Measurements from ENCODE around the gene SCTR.
"Not testable (repeated sequence)": the region's sequence is repeated elsewhere in the genome, so short reads cannot be mapped to it uniquely, and the experiment has no call there.

SCTR gene

GRCh38 chr2:119405151-119405550 is 119.1 kb downstream of the SCTR start:
- Histone ChIP-seq H3K36me3 (ENCODE audit: control insufficient read depth, insufficient read depth, low read length) (no peaks in the 10 kb centered on the region), H3K4me3 (ENCODE audit: low read depth, low read length) (no peak overlapping the region), H3K4me1 (ENCODE audit: control insufficient read depth, insufficient read depth, low read length) (peaks cover 2% of the 10 kb centered on the region), H3K27me3 (ENCODE audit: control insufficient read depth, insufficient read depth, low read length) (no peaks in the 10 kb centered on the region), H3K9ac (ENCODE audit: low read depth, low read length) (no peak overlapping the region), H3K9me3 (ENCODE audit: control insufficient read depth, insufficient read depth, low read length) (no peaks in the 10 kb centered on the region)

GRCh38 chr2:119403618-119404017 is 120.7 kb downstream of the SCTR start:
- not testable (repeated sequence) for H3K27me3 ChIP-seq (ENCODE audit: control insufficient read depth, insufficient read depth, low read length); H3K36me3 ChIP-seq (ENCODE audit: control insufficient read depth, insufficient read depth, low read length); H3K9ac ChIP-seq (ENCODE audit: low read depth, low read length); H3K4me3 ChIP-seq (ENCODE audit: low read depth, low read length); H3K4me1 ChIP-seq (ENCODE audit: control insufficient read depth, insufficient read depth, low read length); H3K9me3 ChIP-seq (ENCODE audit: control insufficient read depth, insufficient read depth, low read length)

GRCh38 chr2:119402645-119403560 is 121.4 kb downstream of the SCTR start:
- H3K9ac ChIP-seq (ENCODE audit: low read depth, low read length), result no peak overlapping the region
- no peaks in the 10 kb centered on the region for H3K9me3 ChIP-seq (ENCODE audit: control insufficient read depth, insufficient read depth, low read length)
- H3K27me3 ChIP-seq (ENCODE audit: control insufficient read depth, insufficient read depth, low read length), result no peaks in the 10 kb centered on the region
- peaks cover 3% of the 10 kb centered on the region for H3K4me1 ChIP-seq (ENCODE audit: control insufficient read depth, insufficient read depth, low read length)
- no peaks in the 10 kb centered on the region for H3K36me3 ChIP-seq (ENCODE audit: control insufficient read depth, insufficient read depth, low read length)
- H3K4me3 ChIP-seq (ENCODE audit: low read depth, low read length), result no peak overlapping the region

DNA sequence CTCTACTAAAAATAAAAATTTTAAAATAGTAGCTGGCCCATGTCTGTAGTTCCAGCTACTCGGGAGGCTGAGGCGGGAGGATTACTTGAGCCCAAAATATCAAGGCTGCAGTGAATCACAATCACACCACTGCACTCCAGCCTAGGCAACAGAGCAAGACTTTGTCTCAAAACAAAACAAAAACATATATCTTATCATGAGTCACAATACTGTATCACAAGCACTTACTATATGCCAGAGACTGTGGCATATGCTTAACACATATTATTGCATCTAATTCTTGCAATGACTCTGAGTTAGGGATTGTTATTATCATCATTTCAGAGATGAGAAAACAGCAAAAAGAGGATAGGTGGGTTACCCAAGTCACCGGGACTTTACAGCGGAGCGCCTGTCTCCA is 122.2 kb downstream of the SCTR start:
- no peaks in the 10 kb centered on the region for H3K27me3 ChIP-seq (ENCODE audit: control insufficient read depth, insufficient read depth, low read length)
- no peaks in the 10 kb centered on the region for H3K36me3 ChIP-seq (ENCODE audit: control insufficient read depth, insufficient read depth, low read length)
- peaks cover 3% of the 10 kb centered on the region for H3K4me1 ChIP-seq (ENCODE audit: control insufficient read depth, insufficient read depth, low read length)
- H3K9me3 ChIP-seq (ENCODE audit: control insufficient read depth, insufficient read depth, low read length), result no peaks in the 10 kb centered on the region
- no peak overlapping the region for H3K4me3 ChIP-seq (ENCODE audit: low read depth, low read length)
- no peak overlapping the region for H3K9ac ChIP-seq (ENCODE audit: low read depth, low read length)

- Histone ChIP-seq H3K36me3 (ENCODE audit: control insufficient read depth, insufficient read depth, low read length) (no peaks in the 10 kb centered on the region), H3K4me1 (ENCODE audit: control insufficient read depth, insufficient read depth, low read length) (peaks cover 3% of the 10 kb centered on the region), H3K27me3 (ENCODE audit: control insufficient read depth, insufficient read depth, low read length) (no peaks in the 10 kb centered on the region), H3K9ac (ENCODE audit: low read depth, low read length) (no peak overlapping the region), H3K9me3 (ENCODE audit: control insufficient read depth, insufficient read depth, low read length) (no peaks in the 10 kb centered on the region), H3K4me3 (ENCODE audit: low read depth, low read length) (no peak overlapping the region)
Observed at GRCh38 chr2:119397196-119397595, 127.1 kb downstream of the SCTR start.

- Histone ChIP-seq H3K36me3 (ENCODE audit: control insufficient read depth, insufficient read depth, low read length) (no peaks in the 10 kb centered on the region), H3K27me3 (ENCODE audit: control insufficient read depth, insufficient read depth, low read length) (no peaks in the 10 kb centered on the region), H3K9ac (ENCODE audit: low read depth, low read length) (no peak overlapping the region), H3K9me3 (ENCODE audit: control insufficient read depth, insufficient read depth, low read length) (no peaks in the 10 kb centered on the region), H3K4me3 (ENCODE audit: low read depth, low read length) (no peak overlapping the region), H3K4me1 (ENCODE audit: control insufficient read depth, insufficient read depth, low read length) (peaks cover 3% of the 10 kb centered on the region)
Observed at GRCh38 chr2:119393971-119394748, 130.1 kb downstream of the SCTR start.

Measured in iPS-15b (cell line).